Measurements from ENCODE around the gene TMEM50B.
A peak's percentile ranks its signal among the peaks of the same experiment; 100 is the strongest.
"Not testable (repeated sequence)": the region's sequence is repeated elsewhere in the genome, so short reads cannot be mapped to it uniquely, and the experiment has no call there.

TMEM50B gene

GRCh38 chr21:33479679-33480480, at the start of gene TMEM50B:
TSS of gene TMEM50B (minus strand) at chr21:33479974. CDS start at chr21:33468885, 11,089 bp downstream.
- peak; percentile 99 for DNase-seq

- no peak for DNase-seq
Observed at GRCh38 chr21:33522953-33523349, 43.2 kb upstream of the TMEM50B start.

- no peak for DNase-seq
Observed at GRCh38 chr21:33522297-33522952, 42.7 kb upstream of the TMEM50B start.

- DNase-seq, result no peak
Observed at GRCh38 chr21:33518899-33519298, 39.1 kb upstream of the TMEM50B start.

- DNase-seq, result no peak
Observed at GRCh38 chr21:33514229-33514628, 34.5 kb upstream of the TMEM50B start.

GRCh38 chr21:33512481-33512880, 32.7 kb upstream of the TMEM50B start:
- DNase-seq, result no peak

GRCh38 chr21:33511639-33512038, 31.9 kb upstream of the TMEM50B start:
- DNase-seq, result no peak

GRCh38 chr21:33510826-33511225, 31.1 kb upstream of the TMEM50B start:
- no peak for DNase-seq

GRCh38 chr21:33507003-33507402, 27.2 kb upstream of the TMEM50B start:
- not testable (repeated sequence) for DNase-seq

GRCh38 chr21:33505833-33506232, 26.1 kb upstream of the TMEM50B start:
- DNase-seq, result no peak

- DNase-seq, result no peak
Observed at GRCh38 chr21:33496345-33496744, 16.6 kb upstream of the TMEM50B start.

GRCh38 chr21:33495743-33496142, 16.0 kb upstream of the TMEM50B start:
- DNase-seq, result no peak

GRCh38 chr21:33493756-33494155, 14.0 kb upstream of the TMEM50B start:
- no peak for DNase-seq

- DNase-seq, result no peak
Observed at GRCh38 chr21:33492571-33492970, 12.8 kb upstream of the TMEM50B start.

GRCh38 chr21:33491373-33492102, 11.8 kb upstream of the TMEM50B start, which contains the start of gene DNAJC28:
TSS of gene DNAJC28 (minus strand) at chr21:33491716. CDS start at chr21:33489393, 2,323 bp downstream.
- DNase-seq, result peak; percentile 96

GRCh38 chr21:33490991-33491372, 11.2 kb upstream of the TMEM50B start:
- no peak for DNase-seq

- DNase-seq, result no peak
Observed at GRCh38 chr21:33488936-33489335, 9.2 kb upstream of the TMEM50B start.

- no peak for DNase-seq
Observed at GRCh38 chr21:33487996-33488395, 8.2 kb upstream of the TMEM50B start.

- no peak for DNase-seq
Observed at GRCh38 chr21:33481314-33481943, 1.7 kb upstream of the TMEM50B start.

- DNase-seq, result no peak
Observed at GRCh38 chr21:33480481-33481103, 818 bp upstream of the TMEM50B start.

GRCh38 chr21:33478935-33479678, 667 bp downstream of the TMEM50B start:
- DNase-seq, result peak; percentile 59

- no peak for DNase-seq
Observed at GRCh38 chr21:33478182-33478581, 1.6 kb downstream of the TMEM50B start.

All from CD4-positive, alpha-beta T cell treated with Interleukin-17A for 4 hours (primary cell).